ENCODE data around the gene LIN37.
"Not testable (repeated sequence)": the region's sequence is repeated elsewhere in the genome, so short reads cannot be mapped to it uniquely, and the experiment has no call there.

Gene LIN37

GRCh38 chr19:35787227-35787799 lies 38.9 kb downstream of the LIN37 start:
- no peak for DNase-seq (ENCODE audit: low read depth in 2 of 3, low spot score in 1 of 3)

GRCh38 chr19:35788205-35788960 lies 40.0 kb downstream of the LIN37 start:
- no peak for DNase-seq (ENCODE audit: low read depth in 2 of 3, low spot score in 1 of 3)

- no peak for DNase-seq (ENCODE audit: low read depth in 2 of 3, low spot score in 1 of 3)
Measured at GRCh38 chr19:35789195-35789977, 41.0 kb downstream of the LIN37 start.

- no peak for DNase-seq (ENCODE audit: low read depth in 2 of 3, low spot score in 1 of 3)
Measured at GRCh38 chr19:35789978-35790944, 41.9 kb downstream of the LIN37 start.

- no peak for DNase-seq (ENCODE audit: low read depth in 2 of 3, low spot score in 1 of 3)
Measured at GRCh38 chr19:35790981-35791813, 42.8 kb downstream of the LIN37 start.

- DNase-seq (ENCODE audit: low read depth in 2 of 3, low spot score in 1 of 3) = no peak
Measured at GRCh38 chr19:35791814-35792279, 43.5 kb downstream of the LIN37 start.

- no peak for DNase-seq (ENCODE audit: low read depth in 2 of 3, low spot score in 1 of 3)
Measured at GRCh38 chr19:35792312-35792711, 43.9 kb downstream of the LIN37 start.

- no peak for DNase-seq (ENCODE audit: low read depth in 2 of 3, low spot score in 1 of 3)
Measured at GRCh38 chr19:35792888-35793287, 44.5 kb downstream of the LIN37 start.

- no peak for DNase-seq (ENCODE audit: low read depth in 2 of 3, low spot score in 1 of 3)
Measured at GRCh38 chr19:35793381-35794165, 45.2 kb downstream of the LIN37 start.

- DNase-seq (ENCODE audit: low read depth in 2 of 3, low spot score in 1 of 3) = not testable (repeated sequence)
Measured at GRCh38 chr19:35795564-35795963, 47.2 kb downstream of the LIN37 start.

GRCh38 chr19:35796645-35797542 lies 48.5 kb downstream of the LIN37 start:
- no peak for DNase-seq (ENCODE audit: low read depth in 2 of 3, low spot score in 1 of 3)

- DNase-seq (ENCODE audit: low read depth in 2 of 3, low spot score in 1 of 3) = no peak
Measured at GRCh38 chr19:35797663-35798062, 49.3 kb downstream of the LIN37 start.

- DNase-seq (ENCODE audit: low read depth in 2 of 3, low spot score in 1 of 3) = no peak
Measured at GRCh38 chr19:35801828-35802227, 53.5 kb downstream of the LIN37 start.

Data from stimulated activated CD4-positive, alpha-beta T cell treated with anti-CD3 and anti-CD28 coated beads, Interleukin-12 subunit alpha, Interleukin-12 subunit beta, amount 100 ng/mL, for 48 hours (primary cell).